HL-60 (cell line): Measurements from ENCODE around the gene MYCBPAP.

Experiments used
- DNase-seq, 2 experiments: peaks; one replicate each; pipeline ENCODE4 v3.0.0-alpha.2; 2010 to 2020; ENCODE audit warnings: low read depth in 1 of 2, low spot score in 1 of 2
- H3K27ac ChIP-seq: fragments of 250-450 bp; sonication (Bioruptor Pico); replicated peaks from 2 replicates; pipeline ENCODE4 v1.5.1; 2020; ENCODE audit warnings: mild to moderate bottlenecking, moderate library complexity
- H3K27me3 ChIP-seq: fragments of 250-450 bp; sonication (Bioruptor Pico); 2 replicates; pipeline ENCODE4 v1.5.1; 2021; ENCODE audit warnings: mild to moderate bottlenecking, moderate library complexity; ENCODE audit not compliant: insufficient read depth, poor library complexity, severe bottlenecking
- H3K4me3 ChIP-seq: replicated peaks from 2 replicates; pipeline ENCODE4 v1.5.1; 2011; ENCODE audit warnings: mild to moderate bottlenecking, control low read depth, low read length; ENCODE audit not compliant: insufficient read depth
- CTCF ChIP-seq: IDR thresholded peaks from one replicate; pipeline ENCODE4 v1.5.1; 2011; ENCODE audit warnings: low read length, control low read depth, inconsistent platforms; ENCODE audit not compliant: insufficient read depth
- GABPA ChIP-seq: IDR thresholded peaks from 2 replicates; pipeline ENCODE4 v1.6.1; 2012; ENCODE audit warnings: low read depth
- POLR2AphosphoS5 ChIP-seq: IDR thresholded peaks from 2 replicates; pipeline ENCODE4 v1.6.1; 2012; ENCODE audit warnings: low read depth
- REST ChIP-seq: IDR thresholded peaks from 2 replicates; pipeline ENCODE4 v1.6.1; 2012; ENCODE audit warnings: low read depth; ENCODE audit not compliant: insufficient replicate concordance
- SPI1 ChIP-seq: IDR thresholded peaks from 2 replicates; pipeline ENCODE4 v1.6.1; 2012; ENCODE audit warnings: low read depth, mild to moderate bottlenecking, borderline replicate concordance

MYCBPAP gene

GRCh38 chr17:50469208-50469605 is 39.0 kb upstream of the MYCBPAP start:
- H3K4me3 ChIP-seq = no peak overlapping the region

DNA sequence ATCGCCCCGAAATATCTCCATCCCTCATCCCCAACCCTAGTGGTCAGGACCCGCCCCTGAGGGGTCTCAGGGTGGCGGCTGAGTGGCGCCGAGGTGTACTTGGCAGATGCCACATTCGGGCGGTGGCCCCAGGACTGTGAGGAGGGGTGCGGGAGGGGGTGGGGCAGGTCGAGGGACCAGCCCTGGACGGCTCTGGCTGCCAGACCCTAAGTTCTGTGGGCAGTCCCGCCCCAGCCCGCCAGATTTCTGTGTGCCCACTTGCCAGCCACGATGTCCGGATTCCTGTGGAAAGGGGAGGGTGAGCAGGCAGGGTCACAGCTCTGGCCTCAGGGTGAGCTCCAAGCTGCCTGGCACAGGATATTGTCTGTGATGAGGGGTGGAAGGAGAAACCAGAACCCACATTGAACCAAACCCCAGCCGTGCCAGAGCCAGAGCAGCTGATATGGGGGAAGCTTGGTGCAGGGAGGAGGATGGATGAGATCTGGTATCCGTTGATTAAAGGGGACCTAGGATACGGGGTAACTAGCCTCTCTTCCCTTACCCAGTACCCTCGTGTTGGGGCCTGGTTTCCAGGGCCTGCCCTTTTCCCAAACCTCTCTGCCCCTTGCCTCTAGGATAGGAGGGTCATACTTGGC is 38.5 kb upstream of the MYCBPAP start:
- H3K27me3 ChIP-seq = peaks cover 23% of the 10 kb centered on the region
- H3K27ac ChIP-seq = no peak overlapping the region
- DNase-seq = no peak
- H3K4me3 ChIP-seq = no peak overlapping the region
- TF ChIP-seq CTCF (no peak), GABPA (no peak)

More at GRCh38 chr17:50469208-50469605, 39.0 kb upstream of the MYCBPAP start:
- no peak overlapping the region for H3K27ac ChIP-seq
- no peak for DNase-seq
- peaks cover 23% of the 10 kb centered on the region for H3K27me3 ChIP-seq
- TF ChIP-seq POLR2AphosphoS5 = no peak
- no peak for TF ChIP-seq REST
- no peak for TF ChIP-seq CTCF
- TF ChIP-seq GABPA = no peak
- TF ChIP-seq SPI1 = no peak

DNA sequence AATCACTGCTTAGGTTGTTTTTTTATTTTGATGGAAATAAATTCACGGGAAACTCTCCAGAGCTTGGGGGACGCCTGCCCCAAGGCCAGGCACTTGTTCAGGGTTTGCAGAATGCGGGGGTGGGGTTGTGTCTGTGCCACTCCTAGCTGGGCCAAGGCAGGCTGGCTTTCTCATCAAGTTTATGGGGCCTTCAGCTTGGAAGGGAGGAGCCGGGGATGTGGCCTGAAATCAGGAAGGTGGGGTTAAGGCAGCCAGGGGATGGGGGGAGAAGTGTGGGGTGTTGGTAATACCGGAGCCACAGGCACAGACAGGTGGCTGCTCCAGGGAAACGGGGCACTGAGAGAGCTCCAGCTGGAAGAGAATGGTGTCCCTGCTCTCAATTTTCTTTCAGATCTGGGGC is 37.8 kb upstream of the MYCBPAP start:
- DNase-seq = no peak
- H3K4me3 ChIP-seq = no peak overlapping the region
- peaks cover 23% of the 10 kb centered on the region for H3K27me3 ChIP-seq
- TF ChIP-seq SPI1 (no peak), GABPA (no peak), CTCF (no peak), REST (no peak), POLR2AphosphoS5 (no peak)
- no peak overlapping the region for H3K27ac ChIP-seq
